NCI-H82 (cell line): ENCODE measurements around the gene CDK14.
"Not testable (repeated sequence)": the region's sequence is repeated elsewhere in the genome, so short reads cannot be mapped to it uniquely, and the experiment has no call there.

Experiments used
- DNase-seq: peaks from one replicate; lab custom pipeline; 2025; lab: John Stamatoyannopoulos, UW

Gene CDK14

DNA sequence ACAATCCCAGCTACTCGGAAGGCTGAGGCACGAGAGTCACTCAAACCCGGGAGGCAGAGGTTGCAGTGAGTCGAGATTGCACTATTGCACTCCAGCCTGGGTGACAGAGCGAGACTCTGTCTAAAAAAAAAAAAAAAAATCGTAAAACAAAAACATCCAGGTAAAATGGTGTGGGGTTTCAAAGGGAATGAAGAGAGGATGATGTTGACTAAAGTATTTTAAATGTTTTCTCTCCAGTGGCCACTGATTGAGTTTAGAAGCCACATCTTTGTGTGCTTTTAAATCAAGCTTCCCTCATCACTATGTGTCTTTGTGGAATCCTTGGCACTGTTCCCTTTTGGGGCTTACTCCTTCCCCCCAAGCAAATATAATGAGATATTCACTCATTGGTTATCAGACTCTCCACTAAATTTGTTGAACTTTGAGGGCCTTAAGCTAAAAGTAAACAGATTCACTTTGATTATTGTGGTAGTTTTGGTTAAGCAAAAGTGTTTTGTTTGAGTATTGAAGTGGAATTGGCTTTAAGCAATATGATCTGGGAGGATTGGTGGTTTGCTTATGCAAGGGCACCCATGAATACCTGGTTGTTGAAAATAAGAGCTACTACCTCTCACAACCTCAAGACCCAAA, 162.9 kb downstream of the CDK14 start:
- no peak for DNase-seq

DNA sequence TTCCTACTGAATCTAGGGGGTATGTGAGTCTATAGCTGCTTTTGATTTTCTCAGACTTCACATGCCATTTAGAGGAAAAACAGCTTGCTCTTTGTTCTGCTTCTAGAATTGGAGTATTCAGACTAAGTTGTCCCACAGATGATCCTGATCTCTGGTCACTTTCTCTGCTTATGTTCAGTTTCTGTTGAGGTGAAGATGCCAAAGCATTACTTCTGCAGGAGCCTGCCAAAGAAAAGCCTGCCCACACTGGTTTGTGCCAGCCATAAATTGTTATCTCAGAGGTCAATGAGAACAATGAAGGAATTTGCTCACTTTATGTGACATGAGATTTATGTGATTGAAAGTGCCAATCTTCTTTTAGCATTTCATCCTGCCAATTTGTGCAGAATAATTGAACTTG, 163.6 kb downstream of the CDK14 start:
- no peak for DNase-seq

GRCh38 chr7:90760892-90761291, 164.8 kb downstream of the CDK14 start:
- DNase-seq: no peak

DNA sequence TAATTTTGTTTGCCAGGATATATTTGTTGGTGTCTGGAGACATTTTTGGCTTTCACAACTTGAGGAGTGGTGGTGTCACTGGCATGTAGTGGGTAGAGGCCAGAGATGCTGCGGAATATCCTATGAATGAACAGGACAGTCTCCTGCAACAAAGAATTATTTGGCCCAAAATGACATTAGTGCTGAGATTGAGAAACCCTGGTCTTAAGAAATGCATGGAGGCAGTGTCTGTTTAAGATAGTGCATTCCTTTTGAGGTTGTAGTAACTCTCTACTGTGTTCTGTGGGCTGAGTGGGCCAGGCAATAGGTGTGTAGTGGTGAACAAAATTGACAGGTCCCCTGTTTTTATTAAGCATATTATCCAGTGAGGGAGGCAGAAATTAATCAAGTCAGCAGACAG, 165.5 kb downstream of the CDK14 start:
- DNase-seq: no peak

DNA sequence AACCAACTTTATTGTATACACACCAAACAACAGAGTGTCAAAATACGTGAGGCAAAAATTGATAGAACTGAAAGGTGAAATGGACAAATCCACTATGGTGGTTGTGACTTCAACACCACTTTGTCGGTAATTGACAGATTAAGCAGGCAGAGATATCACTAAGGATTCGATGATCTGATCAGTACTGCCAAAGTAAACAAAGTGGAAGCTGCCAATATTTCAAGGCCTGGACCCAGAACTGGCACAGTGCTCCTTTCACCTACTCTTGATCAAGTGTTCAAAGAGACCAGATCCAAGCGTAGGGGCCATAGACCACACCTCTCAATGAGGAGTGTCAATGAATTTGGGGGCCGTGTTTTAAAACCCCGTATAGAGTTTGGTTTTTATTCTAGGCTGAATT, 167.0 kb downstream of the CDK14 start:
- no peak for DNase-seq

GRCh38 chr7:90764848-90765570, 168.9 kb downstream of the CDK14 start:
- no peak for DNase-seq

DNA sequence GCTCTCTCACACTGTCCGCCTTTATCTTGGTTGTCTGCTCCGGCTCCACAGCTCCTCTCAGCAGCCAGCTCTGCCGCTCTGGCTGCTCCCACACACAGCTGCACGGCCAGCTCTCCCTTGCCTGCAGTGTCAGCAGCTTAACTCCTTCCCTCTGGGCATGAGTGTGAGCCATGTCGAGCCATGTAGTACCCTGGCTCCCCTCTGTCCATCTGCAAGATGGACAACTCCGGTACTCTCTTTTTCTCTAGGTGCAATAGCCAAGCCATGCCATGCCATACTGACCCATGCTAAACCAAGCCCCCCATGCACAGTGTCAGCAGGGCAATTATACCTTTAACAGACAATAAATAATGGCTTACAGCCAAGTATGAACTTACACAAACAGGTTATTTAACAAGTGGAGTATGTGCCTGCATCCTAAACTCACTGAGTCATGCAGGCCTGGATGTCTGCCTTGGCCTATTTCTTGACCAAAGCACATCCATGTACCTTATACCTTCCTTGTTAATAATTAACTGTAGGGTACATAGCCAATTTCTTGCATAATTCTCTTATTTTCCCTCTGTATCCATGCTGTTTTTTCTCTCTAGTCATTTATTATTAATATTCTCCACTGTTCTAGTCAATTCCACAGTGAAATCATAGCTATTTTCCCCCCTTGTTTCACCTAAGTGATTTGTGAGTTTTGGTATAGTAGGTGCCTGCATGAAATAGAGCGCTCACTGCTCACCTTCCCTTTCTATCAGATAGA, 170.9 kb downstream of the CDK14 start:
- DNase-seq: no peak

DNA sequence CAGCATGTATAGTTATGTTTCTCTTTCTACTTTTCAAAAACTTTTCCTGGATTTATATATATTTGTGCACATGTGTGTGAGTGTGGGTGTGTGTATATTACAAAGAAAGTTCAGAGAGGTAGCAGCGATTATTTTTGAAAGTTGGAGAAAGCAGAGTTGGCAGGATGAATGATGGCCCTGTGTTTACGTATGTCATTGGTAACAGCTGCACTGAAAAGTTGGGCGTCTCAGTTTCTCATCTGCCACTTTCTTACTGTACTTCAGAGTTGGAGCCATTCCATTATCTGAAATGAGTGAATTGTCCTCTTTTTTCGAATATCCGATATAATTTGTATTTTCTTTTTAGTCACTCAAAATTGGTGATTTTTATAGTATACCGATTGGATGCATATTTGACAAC, 172.2 kb downstream of the CDK14 start:
- DNase-seq: no peak

DNA sequence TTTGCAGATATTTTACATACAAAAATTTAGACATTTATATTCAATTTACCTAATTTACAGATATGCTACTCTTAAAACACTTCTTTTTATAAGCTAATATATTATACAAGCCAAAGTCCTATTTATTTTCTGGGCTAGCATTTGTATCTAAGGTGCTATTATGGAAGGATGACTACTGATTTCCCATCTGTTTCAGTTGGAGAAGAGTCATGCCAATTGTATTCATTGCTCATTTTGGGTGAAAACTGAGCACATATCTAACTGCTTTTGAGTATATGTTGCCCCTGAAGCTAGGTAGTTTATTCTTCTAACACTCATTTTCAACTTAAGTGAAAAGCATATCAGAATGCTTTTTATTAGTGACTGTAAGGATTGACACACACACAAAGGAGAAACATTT, 172.9 kb downstream of the CDK14 start:
- no peak for DNase-seq

- DNase-seq: not testable (repeated sequence)
These were observed 173.4 kb downstream of the CDK14 start for GRCh38 chr7:90769566-90769965.

DNA sequence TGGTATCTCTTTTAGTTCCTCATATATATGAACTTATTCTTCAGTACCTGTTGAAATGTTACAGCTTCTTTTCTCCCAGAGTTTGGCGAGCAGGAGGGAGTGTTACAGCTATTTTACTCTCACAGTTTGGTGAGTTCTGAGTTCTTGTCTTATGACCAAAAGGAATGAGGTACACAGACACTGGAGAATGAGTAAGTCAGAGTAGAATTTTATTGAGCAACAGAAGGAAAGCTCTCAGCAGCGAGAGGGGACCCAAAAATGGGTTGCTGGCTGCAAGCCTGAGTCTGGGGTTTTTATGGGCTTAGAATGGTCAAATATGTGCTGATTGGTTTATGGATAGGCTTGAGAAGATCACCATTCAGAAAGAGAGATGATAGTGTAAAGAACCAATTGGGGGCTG, 175.2 kb downstream of the CDK14 start:
- DNase-seq: no peak

DNA sequence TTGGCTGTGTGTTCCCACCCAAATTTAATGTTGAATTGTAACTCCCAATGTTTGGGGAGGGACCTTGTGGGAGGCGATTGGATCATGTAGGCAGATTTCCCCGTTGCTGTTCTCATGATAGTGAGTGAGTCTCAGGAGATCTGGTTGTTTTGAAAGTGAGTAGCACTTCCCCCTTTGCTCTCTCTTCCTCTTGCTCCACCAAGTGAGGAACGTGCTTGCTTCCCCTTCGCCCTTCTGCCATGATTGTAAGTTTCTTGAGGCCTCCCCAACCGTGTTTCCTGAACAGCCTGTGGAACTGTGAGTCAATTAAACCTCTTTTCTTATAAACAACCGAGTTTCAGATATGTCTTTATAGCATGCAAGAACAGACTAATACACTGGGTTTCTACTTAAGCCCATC, 176.3 kb downstream of the CDK14 start:
- DNase-seq: no peak

DNA sequence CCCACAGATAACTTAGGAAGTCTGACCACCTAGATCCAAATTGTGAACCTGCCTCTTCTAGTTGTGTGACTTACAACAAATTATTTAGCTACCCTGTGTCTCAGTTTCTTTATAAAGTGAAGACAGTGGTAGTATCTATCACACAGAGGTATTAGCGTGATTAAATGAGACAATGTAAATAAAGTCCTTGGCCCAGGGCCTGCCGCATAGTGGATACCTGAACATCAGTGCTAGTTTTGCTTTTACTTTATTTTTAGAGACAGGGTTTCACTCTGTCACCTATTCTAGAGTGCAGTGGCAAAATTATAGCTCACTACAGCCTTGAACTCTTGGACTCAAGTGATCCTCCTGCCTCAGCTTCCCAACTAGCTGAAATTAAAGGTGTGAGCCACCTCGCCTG, 177.1 kb downstream of the CDK14 start:
- DNase-seq: no peak

- DNase-seq: no peak
These were observed 178.6 kb downstream of the CDK14 start for GRCh38 chr7:90774706-90775105.

DNA sequence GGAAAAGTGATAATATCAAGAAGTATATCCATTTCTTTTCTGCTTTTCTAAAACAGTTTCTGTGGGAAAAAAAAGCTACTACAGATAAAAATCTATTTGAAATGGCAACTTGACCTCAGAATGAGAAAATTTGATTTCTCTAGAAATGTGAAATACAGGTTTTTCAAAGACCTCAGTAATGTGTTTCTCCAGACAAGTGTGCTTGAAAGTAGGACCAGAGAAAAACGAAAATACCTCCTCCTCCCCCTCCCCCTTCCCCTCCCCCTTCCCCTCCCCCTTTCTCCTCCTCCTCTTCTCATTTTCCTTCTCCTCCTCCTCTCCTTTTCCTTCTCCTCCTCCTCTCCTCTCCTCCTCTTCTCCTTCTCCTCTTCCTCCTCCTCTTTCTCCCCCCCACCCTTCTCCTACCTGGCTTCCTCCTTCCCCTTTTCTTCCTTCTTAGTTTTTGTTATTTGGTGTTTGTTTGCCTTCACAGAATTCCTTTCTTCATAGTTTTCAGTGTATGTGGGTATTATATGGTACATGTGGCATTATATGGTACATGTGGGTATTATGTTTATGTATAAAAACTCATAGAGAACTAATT, 179.4 kb downstream of the CDK14 start:
- no peak for DNase-seq

- no peak for DNase-seq
These were observed 180.9 kb downstream of the CDK14 start for GRCh38 chr7:90777041-90777440.

DNA sequence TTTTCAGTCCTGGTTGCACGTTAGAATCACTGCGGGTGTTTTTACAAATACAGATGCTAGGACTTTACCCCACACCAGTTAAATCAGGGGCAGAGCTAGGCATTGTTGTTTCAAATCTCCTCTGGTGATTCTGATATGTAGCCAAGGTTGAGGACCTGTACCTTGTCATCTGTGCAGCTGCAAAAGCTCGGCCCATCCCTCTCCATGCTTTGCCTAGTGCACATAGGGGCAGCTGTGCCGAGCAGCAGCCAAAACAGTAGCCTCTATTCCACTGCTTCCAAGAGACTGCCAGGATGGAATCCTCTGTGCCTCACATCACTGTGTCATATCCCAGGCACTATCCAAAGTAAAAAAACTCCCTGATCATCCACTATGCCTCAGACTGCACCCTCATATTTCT, 181.3 kb downstream of the CDK14 start:
- DNase-seq: no peak

- no peak for DNase-seq
These were observed 181.8 kb downstream of the CDK14 start for GRCh38 chr7:90777886-90778285.

DNA sequence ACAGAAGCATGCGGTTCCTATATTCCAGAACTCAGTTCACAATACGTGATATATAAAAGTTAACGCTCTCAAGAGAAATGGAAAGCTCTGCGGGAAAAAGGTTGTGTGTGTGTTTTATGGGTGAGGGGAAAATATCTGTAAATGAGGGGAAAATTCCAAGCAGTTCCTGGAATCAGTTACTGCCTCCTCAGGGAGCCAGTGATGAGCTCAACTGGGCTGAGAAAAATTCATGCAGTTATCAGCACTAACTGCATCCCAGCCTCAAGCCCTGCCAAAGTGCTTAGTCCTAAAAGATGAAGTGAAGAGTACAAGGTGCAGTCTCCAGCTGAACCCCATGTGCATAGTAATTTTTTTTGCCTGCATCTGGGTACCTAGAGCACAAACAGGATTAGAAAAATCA, 191.9 kb downstream of the CDK14 start:
- no peak for DNase-seq

DNA sequence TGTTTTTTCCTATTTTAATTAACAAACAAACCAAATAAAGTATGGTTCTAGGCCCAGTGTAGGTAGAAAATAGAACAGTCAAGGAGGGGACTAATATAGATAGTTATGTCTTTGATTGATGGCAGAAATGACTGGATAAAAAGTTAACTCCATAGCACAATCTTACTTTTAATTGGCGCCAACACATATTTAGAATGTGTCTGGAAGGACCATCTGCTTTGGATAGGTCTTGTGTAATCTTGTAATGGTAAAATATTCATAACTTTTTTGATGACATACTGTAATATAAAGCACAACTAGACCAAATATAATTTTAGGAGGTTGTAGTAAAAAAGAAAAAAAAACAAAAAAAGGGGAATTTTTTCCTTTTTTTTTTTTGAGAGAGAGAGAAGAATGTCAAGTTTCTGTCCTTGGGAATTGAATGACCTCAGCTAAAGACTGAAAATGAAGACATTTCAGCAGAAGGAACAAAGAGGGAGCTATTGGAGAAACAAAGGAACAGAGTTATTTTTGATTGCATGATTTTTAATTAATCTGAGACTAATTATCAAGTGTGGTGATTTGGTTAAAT, 193.7 kb downstream of the CDK14 start:
- DNase-seq: no peak

- no peak for DNase-seq
These were observed 195.5 kb downstream of the CDK14 start for GRCh38 chr7:90791596-90791995.

DNA sequence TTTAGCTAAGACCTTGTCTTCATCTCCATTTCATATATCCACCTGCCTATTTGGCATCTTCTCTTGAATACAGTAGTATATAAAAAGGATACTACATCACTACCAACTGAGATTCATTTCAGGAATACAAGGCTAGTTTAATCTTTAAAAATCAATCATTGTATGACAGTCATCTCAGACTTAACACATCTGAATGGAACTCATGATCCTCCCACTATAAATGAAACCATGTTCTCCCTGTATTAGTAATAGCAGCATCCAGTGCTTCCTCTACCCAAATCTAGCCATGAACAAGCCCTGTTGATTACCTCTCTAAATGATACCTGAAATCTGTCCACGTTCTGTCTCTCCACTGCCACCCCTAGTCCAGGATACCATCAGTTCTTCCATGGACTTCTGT, 196.2 kb downstream of the CDK14 start:
- DNase-seq: no peak

DNA sequence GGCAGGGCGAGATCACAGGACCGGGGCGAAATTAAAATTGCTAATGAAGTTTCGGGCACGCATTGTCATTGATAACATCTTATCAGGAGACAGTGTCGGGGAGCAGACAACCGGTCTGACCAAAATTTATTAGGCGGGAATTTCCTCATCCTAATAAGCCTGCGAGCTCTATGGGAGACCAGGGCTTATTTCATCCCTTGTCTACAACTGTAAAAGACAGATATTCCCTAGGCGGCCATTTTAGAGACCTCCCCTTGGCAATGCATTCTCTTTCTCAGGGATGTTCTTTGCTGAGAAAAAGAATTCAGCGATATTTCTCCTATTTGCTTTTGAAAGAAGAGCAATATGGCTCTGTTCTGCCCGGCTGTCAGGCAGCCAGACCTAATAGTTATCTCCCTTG, 198.1 kb downstream of the CDK14 start:
- not testable (repeated sequence) for DNase-seq
